NCI-H1105 (cell line): ENCODE measurements around the gene GTPBP4.

Experiments used
- DNase-seq: peaks from one replicate; lab custom pipeline; 2025; lab: John Stamatoyannopoulos, UW

GTPBP4 gene

DNA sequence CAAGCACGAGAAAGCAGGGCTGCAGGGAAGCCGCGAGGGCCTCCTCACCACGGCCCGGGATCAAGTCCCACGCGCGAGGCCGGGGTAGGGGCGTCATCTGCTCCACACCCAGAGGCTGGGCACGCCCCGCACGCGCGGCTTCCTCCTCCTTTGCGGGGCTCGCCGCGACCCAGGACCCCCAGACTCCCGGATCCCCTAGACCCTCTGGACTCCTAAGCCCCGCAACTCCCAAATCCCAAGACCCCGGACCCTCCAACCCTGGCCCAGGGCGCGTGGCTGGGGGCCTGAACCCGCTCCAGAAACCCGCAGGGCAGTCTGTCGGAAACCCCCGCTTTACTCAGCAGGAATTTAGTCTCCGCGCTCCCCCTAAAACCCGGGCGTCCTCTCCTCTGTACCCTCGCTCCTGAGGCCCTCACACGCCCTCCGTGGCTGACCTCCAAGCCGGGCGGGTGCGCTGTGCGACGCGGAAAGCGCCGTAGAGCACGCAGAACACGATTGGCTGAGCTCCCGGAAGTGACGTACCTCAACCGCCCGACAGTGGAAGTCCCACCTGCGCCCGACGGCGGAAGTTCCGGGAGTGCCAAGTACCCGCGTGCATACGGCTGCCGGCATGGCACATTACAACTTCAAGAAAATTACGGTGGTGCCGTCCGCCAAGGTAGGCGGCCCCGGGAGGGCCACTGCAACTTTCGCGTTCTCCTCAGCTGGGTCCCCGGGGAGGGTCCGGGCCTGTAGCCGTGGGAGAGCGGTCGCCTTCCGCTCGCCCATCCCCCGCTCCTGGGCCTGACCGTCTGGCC lies at the start of gene GTPBP4:
TSS of gene GTPBP4 (plus strand) at position 565 of the 797 bp plus-strand sequence. CDS start at position 611, 46 bp downstream.
- DNase-seq = peak; percentile 82

DNA sequence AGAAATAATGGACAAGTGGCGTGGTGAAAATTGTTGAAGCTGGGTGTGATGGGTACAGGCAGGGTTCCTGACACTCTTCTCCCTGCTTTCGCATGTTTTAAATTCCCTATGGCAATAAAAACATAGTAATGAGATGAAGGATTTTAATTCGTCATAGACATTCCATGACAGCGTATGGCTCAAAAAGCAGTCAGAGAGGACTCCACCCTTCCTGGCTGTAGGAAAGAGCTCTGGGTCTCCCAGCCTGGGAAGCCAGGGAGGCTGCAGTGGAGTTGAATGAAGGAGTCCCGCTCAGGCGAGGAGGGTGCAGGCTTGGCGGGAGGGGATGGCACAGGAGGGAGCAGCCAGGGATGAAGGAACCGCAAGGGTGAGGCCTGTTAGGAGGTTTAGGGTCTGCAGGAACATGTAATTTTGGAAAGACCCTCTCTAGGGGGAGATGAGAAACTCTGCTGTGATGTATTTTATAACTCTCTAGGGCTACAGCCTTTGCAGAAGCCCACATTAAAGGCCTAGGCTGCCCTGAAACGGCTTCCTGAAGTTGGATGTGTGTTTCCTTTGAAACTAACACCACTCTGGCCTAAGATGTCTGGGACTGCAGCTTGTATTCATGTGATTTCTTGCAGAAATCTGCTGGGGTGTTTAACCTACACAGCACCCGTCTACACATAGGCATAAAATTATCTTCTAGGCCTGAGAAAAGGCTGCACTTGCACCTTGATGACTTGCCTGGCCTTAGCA lies 49.1 kb upstream of the GTPBP4 start:
- DNase-seq = no peak

DNA sequence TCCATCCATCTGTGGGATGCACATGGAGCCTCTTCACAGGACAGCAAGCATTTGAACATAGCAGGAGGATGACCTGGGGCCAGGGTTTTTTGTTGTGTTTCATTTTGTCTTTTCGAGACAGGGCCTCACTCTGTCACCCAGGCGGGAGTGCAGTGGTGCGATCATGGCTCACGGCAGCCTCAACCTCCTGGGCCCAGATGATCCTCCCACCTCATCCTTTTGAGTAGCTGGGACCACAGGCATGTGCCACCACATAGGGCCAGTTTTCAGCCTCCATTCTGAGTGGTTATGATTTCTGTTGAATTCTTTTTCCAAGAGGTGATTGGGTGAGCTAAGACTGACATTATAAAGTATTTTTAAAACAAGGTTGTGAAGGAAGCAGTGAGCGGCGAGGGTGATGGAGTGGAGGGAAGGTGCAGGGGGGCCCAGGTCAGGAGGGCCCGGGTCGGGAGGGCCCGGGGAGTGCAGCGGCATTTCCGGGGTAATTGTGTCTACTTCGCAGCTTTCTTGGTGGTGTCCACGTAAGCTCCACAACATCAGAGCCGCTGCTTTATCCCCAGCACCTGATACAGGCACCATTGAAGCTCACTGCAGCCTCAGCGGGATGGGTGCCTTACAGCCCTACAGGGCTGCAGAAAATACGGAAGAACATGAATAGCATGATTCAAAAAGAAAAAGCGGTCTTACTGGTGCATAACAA lies 44.8 kb upstream of the GTPBP4 start:
- no peak for DNase-seq

DNA sequence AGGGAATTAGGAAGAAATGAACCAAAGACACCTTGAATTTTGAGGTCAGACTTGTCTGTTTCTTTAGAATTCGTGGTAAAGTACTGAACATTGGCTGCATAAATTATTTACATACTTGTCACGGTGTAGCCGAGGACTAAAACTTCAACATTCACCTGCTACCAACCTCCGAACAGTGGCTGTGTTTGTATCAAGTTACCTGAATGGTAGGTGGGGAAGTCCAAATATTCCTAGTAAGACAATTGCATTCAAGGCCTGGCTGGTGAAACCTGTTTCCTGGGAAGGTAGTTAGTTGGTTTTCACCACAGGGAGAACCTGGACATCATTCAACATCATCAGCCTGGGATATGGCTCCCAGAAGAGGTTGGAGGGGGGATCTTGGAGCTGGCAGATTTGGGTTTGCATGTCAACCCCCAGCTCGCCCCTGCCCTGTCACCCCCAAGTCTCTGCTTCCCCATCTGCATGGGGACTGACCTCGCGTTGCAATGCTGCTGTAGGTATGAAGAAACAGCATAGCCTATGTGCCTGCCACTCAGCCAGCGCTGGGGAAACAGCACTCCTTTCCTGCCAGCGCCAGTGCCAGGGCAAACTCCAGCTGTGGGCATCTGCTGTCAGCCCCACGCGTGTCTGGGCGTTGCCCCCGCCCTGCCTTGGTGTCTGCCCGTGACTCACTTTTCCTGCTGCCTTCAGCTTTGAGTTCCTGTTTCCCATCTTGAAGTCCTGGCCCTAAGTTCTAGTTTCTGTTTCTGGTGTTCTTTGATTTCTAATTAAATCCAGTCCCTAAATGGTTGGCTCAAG lies 44.0 kb upstream of the GTPBP4 start:
- no peak for DNase-seq

GRCh38 chr10:945778-946177 lies 42.5 kb upstream of the GTPBP4 start:
- no peak for DNase-seq

DNA sequence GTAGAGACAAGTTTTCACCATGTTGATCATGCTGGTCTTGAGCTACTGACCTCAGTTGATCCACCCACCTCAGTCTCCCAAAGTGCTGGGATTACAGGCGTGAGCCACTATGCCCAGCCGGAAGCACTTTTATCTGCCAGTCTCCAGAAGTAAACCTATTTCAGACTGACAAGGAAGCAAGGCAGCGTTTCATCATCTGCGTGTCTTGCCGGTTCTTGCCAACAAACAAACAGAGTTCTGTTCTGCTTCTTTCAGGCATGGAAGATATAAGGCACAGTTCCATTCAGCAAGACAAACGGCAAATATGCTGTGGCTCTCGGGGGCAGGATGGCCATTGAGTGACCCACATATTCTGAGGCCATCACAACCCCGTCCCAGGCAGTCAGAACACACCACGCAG lies 41.2 kb upstream of the GTPBP4 start:
- no peak for DNase-seq

DNA sequence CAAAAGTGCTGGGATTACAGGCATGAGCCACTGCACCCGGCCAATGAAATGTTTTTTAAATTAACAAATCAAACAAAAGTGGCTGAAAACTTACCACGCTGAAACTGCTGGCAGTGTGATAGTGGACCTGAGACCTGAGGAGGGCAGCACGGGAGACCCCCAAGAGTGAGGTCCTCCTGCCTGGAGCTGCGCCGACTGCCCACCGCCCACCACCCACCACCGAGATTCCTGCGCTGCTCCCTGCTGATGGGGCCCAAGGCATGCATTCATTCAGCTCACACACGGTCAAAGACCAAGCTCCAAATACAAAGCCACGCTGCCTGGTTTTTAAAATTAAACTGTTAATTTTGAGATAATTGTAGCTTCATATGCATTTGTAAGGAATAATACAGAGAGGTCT lies 40.4 kb upstream of the GTPBP4 start:
- DNase-seq = no peak

DNA sequence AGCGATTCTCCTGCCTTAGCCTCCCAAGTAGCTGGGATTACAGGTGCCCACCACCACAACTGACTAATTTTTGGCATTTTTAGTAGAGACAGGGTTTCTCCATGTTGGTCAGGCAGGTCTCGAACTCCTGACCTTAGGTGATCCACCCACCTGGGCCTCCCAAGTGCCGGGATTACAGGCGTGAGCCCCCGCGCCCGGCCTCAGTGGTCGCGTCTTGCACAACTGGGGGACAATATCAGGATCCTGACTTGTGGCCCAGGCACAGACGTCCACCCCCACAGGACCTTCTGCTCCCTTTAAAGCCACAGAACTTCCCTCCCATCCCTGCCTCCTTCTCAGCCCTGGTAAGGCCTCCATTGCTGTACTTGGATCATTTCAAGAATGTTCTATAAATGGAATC lies 39.9 kb upstream of the GTPBP4 start:
- no peak for DNase-seq

DNA sequence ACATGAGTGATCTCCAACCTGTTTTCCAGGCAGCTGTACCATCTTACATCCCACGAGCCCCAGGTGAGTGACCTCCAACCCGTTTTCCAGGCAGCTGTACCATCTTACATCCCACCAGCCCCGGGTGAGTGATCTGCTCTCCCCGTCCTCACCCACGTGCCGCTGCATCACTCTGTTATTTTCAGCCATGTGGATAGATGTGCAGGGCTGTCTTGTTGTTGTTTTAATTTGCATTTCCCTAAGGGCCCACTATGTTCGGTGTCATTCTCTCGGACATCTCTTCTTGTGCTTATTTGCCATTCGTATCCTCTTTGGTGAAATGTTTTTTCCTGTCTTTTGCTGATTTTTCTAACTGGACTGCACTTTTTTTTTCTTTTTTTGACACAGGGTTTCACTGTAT lies 38.8 kb upstream of the GTPBP4 start:
- DNase-seq = no peak

DNA sequence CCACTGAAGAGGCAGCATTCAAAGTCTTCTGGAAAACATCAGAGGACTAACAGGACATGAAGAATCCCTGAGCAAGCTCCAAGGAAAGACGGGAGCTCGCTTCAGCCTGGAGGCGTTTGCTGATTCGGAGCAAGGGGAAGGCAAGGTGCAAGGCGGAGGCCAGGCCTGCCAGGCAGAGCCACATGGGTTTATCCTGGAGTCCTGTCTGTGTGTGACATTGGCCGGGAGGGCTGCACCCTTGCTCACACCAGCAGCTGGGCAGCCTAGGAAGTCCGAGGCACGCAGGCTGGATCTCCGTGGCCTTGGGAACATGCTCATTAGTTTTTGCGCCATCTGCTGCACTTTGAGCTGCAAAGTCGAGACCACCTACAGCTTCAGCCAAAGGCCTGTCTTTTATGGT lies 34.4 kb upstream of the GTPBP4 start:
- DNase-seq = no peak

DNA sequence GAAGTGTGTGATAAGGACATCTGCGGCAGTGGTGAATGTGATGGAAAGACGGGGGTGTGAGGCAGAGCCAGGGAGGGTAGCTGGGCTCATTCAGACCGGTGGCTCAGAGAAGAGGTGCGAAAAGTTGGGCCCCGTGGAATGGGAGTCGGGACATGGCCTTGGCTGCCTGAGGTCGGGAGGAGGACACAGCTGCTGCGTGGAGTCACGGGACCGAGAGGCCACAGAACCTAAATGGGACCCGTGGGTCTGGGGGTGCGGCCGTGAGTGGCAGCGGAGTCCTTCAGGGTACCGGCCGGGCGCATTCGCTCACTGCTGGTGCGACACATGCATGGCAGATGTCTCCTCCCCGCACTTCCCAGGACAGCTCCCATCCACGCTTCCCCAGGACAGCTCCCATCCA lies 33.8 kb upstream of the GTPBP4 start:
- DNase-seq = no peak

- DNase-seq = no peak
These were observed 33.0 kb upstream of the GTPBP4 start for GRCh38 chr10:955127-955819.

GRCh38 chr10:955820-956217 lies 32.4 kb upstream of the GTPBP4 start:
- DNase-seq = no peak

DNA sequence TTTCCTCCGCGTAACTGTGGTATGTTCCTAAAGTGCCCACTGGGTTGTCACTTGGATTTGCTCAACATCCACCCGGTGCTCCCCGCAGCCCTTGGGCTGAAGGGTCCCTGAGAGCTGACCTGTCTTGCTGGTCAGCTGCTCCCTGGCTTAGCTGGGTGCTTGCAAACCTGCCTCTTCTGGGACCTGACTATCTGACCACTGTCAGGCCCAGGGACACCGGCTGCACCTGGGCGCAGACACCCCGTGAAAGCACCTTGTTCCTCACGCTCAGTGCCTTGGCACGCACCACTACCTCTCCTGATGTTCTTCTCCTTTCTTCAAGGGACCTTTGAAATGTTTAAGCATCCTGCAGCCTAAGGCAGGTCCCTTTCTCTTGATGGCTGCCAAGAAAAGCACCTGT lies 30.1 kb upstream of the GTPBP4 start:
- DNase-seq = no peak

GRCh38 chr10:958856-959255 lies 29.4 kb upstream of the GTPBP4 start:
- no peak for DNase-seq

DNA sequence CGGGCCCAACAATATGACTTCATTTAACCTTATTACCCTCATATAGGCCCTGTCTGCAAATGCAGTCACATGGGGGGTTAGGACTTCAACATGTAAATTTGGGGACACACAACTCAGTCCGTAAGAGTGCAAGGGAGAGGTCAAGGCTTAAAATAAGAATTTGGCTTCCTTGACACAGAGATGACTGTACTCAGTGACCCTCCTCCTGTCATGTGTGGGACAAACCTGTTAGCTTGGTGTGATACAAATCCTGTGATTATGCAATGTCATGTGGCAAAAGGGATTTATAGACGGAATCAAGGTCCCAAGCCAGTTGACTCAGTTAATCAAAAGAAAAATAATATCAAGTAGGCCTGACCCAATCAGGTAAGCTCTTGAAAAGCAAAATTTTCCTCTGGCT lies 25.9 kb upstream of the GTPBP4 start:
- DNase-seq = no peak

- DNase-seq = no peak
These were observed 25.0 kb upstream of the GTPBP4 start for GRCh38 chr10:963186-963585.

DNA sequence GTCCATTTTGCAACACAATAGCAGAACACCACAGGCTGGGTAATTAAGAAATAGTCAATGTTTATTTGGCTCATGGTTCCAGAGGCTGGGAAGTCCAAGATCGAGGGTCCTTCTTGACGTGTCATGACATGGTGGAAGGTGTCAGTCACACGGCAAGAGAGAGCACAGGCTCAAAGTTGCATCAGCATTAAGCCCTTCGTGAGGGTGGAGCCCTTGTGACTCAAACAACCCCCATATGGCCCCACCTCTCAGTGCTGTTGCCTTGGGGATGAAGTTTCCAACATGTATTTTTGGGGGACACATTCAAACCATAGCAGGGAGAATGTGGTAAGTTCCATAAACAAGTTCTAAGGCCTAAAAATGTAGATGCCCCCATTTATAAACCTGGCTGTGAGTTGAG lies 24.6 kb upstream of the GTPBP4 start:
- no peak for DNase-seq

GRCh38 chr10:964321-964987 lies 23.8 kb upstream of the GTPBP4 start:
- no peak for DNase-seq

GRCh38 chr10:964988-965417 lies 23.2 kb upstream of the GTPBP4 start:
- no peak for DNase-seq
